ENCODE results near the gene BRIP1.

DNA sequence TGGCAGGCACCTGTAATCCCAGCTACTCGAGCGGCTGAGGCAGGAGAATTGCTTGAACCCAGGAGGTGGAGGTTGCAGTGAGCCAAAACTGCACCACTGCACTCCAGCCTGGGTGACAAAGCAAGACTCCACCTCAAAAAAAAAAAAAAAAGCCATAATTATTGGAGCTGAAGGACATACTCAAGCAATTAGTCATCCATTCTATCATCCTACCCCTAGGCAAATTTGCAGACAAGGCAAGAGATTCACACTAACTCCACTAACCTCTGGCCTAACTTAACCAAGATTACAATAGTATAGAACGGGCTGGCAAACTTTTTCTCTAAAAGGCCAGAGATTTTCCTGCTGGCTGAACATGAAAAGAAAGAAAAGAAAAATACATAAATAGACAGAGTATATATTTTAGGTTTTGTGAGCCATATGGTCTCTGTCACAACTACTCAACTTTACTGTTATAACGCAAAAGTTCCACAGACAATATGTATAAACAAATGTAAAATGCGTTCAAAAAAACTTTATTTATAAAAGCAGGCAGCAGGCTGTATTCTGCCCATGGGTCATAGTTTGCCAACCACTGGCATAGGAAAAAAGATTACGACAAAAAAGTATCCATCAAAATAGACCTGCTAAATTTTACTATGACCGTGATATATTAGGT is 29.7 kb downstream of the BRIP1 start:
- TF ChIP-seq EZH2 (IDR thresholded peaks at IDR 0.05; ENCODE audit: borderline replicate concordance, low read depth, low read length, poor library complexity, severe bottlenecking), result no peak
- TF ChIP-seq, protein P1, sequence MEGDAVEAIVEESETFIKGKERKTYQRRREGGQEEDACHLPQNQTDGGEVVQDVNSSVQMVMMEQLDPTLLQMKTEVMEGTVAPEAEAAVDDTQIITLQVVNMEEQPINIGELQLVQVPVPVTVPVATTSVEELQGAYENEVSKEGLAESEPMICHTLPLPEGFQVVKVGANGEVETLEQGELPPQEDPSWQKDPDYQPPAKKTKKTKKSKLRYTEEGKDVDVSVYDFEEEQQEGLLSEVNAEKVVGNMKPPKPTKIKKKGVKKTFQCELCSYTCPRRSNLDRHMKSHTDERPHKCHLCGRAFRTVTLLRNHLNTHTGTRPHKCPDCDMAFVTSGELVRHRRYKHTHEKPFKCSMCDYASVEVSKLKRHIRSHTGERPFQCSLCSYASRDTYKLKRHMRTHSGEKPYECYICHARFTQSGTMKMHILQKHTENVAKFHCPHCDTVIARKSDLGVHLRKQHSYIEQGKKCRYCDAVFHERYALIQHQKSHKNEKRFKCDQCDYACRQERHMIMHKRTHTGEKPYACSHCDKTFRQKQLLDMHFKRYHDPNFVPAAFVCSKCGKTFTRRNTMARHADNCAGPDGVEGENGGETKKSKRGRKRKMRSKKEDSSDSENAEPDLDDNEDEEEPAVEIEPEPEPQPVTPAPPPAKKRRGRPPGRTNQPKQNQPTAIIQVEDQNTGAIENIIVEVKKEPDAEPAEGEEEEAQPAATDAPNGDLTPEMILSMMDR (conservative IDR thresholded peaks at IDR 0.05; ENCODE audit: low read depth, low read length), result no peak

Data from A673 (cell line).